ENCODE measurements around the gene ZNF862.

ZNF862 gene

DNA sequence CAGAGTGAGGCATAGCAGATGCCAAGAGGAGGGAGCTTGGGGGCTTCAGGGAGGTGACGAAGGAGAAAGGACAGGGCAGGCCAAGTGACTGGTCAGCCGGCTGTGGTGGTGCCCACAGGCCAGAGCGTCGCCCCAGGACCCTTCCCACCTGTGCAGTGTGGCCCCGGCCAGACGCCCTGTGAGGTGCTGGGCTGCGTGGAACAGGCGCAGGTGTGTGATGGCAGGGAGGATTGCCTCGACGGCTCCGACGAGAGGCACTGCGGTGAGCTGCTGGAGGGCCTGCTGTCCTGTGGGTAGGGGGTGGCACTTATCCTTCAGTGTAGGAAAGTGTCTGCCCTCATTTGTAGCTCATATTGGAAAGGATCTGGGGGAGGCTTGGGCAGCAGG, 38.0 kb upstream of the ZNF862 start:
- DNase-seq (ENCODE audit: low spot score) = no peak
- no peak overlapping the region for H3K27ac ChIP-seq
- TF ChIP-seq, protein P1, sequence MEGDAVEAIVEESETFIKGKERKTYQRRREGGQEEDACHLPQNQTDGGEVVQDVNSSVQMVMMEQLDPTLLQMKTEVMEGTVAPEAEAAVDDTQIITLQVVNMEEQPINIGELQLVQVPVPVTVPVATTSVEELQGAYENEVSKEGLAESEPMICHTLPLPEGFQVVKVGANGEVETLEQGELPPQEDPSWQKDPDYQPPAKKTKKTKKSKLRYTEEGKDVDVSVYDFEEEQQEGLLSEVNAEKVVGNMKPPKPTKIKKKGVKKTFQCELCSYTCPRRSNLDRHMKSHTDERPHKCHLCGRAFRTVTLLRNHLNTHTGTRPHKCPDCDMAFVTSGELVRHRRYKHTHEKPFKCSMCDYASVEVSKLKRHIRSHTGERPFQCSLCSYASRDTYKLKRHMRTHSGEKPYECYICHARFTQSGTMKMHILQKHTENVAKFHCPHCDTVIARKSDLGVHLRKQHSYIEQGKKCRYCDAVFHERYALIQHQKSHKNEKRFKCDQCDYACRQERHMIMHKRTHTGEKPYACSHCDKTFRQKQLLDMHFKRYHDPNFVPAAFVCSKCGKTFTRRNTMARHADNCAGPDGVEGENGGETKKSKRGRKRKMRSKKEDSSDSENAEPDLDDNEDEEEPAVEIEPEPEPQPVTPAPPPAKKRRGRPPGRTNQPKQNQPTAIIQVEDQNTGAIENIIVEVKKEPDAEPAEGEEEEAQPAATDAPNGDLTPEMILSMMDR (conservative IDR thresholded peaks at IDR 0.05; ENCODE audit: low read depth) = 0 out of 2 replicates have a peak, but pooled peaks have one; percentile 3
- CTCF ChIA-PET = interaction anchor here (0.6 kb wide), 1 partner anchor 82 kb away, joined by 3 read pairs; no protein-coding TSS in a partner anchor
- POLR2A ChIA-PET (ENCODE audit: low non-redundant PET) = no interaction called here

DNA sequence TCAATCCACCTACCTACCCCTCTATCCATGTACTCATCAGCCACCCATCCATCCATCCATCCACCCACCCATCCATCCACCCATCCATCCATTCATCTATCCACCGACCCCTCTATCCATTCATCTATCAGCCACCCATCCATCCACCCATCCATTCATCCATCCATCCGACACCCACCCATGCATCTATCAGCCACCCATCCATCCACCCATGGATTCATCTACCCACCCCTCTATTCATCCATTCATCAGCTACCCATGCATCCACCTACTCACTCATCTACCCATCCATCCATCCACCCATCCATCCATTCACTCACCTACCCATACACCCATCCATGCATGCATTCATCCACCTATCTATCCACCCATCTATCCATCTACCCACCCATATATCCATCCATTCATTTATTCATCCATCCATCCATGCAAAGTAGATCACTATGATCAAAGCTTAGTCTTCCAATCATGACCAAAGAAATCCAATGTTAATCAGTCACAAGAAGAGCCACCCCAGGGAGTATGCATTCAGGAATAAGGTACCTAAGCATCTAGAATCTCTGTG, 37.1 kb upstream of the ZNF862 start:
- POLR2A ChIA-PET (ENCODE audit: low non-redundant PET) = no interaction called here
- H3K27ac ChIP-seq = no peak overlapping the region
- no peak for DNase-seq (ENCODE audit: low spot score)
- CTCF ChIA-PET = no interaction called here
- TF ChIP-seq, protein P1 (conservative IDR thresholded peaks at IDR 0.05; ENCODE audit: low read depth) = no peak

DNA sequence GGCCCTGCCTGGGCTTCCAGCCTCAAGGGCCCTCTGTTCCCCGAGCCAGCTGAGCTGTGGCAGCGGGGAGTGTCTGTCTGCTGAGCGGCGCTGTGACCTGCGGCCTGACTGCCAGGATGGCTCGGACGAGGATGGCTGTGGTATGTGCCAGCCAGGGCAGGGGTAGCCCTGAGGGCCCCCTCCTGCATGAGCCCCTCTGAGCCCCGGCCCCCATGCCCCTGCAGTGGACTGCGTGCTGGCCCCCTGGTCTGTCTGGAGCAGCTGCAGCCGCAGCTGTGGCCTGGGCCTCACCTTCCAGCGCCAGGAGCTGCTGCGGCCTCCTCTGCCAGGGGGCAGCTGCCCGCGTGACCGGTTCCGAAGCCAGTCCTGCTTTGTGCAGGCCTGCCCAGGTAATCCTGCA, 36.4 kb upstream of the ZNF862 start:
- no peak overlapping the region for H3K27ac ChIP-seq
- CTCF ChIA-PET = no interaction called here
- TF ChIP-seq, protein P1 (conservative IDR thresholded peaks at IDR 0.05; ENCODE audit: low read depth) = no peak
- no peak for DNase-seq (ENCODE audit: low spot score)
- POLR2A ChIA-PET (ENCODE audit: low non-redundant PET) = no interaction called here

DNA sequence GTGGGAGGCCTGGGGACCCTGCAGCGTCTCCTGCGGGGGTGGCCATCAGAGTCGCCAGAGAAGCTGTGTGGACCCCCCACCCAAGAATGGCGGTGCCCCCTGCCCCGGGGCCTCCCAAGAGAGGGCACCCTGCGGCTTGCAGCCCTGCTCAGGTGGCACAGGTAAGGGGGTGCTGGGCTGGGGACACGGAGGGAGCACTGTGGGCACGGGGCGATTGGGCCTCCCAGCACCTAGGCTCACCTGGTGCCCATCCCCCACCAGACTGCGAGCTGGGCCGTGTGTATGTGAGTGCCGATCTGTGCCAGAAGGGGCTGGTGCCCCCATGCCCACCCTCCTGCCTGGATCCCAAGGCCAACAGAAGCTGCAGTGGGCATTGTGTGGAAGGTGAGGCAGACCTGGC, 35.2 kb upstream of the ZNF862 start:
- ChIA-PET POLR2A (ENCODE audit: low non-redundant PET) (no interaction called here), CTCF (no interaction called here)
- DNase-seq (ENCODE audit: low spot score) = no peak
- no peak overlapping the region for H3K27ac ChIP-seq
- TF ChIP-seq, protein P1 (conservative IDR thresholded peaks at IDR 0.05; ENCODE audit: low read depth) = no peak

DNA sequence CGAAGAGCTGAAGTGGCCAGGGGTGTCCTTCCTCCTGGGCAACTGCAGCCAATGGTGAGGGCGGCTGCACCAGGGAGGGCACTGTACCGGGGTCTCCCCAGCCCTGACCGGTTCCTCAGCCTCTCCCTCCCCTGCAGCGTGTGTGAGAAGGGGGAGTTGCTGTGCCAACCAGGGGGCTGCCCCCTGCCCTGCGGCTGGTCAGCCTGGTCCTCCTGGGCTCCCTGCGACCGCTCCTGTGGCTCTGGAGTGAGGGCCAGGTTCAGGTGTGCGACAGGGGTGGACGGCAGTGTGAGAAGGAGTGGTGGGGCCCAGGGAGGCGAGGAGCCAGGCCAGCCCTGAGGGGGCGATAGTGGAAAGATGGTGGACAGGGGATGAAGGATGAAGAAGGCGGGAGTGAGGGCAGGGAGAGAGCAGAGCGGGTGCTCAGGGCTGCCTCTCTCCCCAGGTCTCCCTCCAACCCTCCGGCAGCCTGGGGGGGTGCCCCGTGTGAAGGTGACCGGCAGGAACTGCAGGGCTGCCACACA, 34.6 kb upstream of the ZNF862 start:
- ChIA-PET POLR2A (ENCODE audit: low non-redundant PET) (no interaction called here), CTCF (no interaction called here)
- H3K27ac ChIP-seq = no peak overlapping the region
- TF ChIP-seq, protein P1 (conservative IDR thresholded peaks at IDR 0.05; ENCODE audit: low read depth) = no peak
- DNase-seq (ENCODE audit: low spot score) = no peak

DNA sequence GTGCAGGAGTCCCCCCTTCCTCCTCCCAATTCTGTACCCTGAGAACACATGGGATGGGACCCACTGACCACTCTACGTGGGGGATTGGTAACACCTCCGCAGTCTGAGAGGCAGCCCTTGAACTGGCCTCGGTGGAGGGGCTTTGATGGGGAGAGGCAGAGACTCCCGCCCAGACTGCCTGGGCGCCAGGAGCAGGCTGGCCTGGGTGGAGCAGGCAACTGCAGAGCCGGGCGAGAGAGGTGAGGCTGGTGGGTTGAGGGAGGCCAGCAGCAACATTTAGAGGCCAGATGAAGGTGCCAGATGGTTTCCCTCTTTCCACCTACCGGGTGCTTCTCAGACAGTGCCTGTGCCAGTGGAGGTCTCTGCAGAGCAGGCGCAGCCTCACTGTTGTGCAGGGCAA, 34.1 kb upstream of the ZNF862 start:
- H3K27ac ChIP-seq = no peak overlapping the region

More for the DNA sequence above, 34.1 kb upstream of the ZNF862 start:
- ChIA-PET CTCF (no interaction called here), POLR2A (ENCODE audit: low non-redundant PET) (no interaction called here)
- TF ChIP-seq, protein P1 (conservative IDR thresholded peaks at IDR 0.05; ENCODE audit: low read depth) = no peak
- DNase-seq (ENCODE audit: low spot score) = no peak

Data from RWPE1 (cell line).